ENCODE data around the gene ARMC2. TPM values are rescaled to one million over a fixed set of nuclear protein-coding genes. Genes with fewer than 3 reads are reported as not detected.

ARMC2 gene
- polyA plus RNA-seq, 2 of the 4 experiments (the other 2 are of a cell fraction), result 2.1 to 4.9 TPM

GRCh38 chr6:108820006-108820405, 28.2 kb upstream of the ARMC2 start:
- H3K4me3 ChIP-seq, result no peak overlapping the region
- H3K4me1 ChIP-seq, result no peaks in the 10 kb centered on the region
- ATAC-seq (no peak), FAIRE-seq (no peak), DNase-seq (ENCODE audit: low read depth in 1 of 2, low spot score in 1 of 2) (no peak)
- H3K9me3 ChIP-seq, result peaks cover 3% of the 10 kb centered on the region; the same call in 1 of the 3 replicates
- POLR2A ChIA-PET, result no interaction called here
- 30% methylated on average over 3 of the region's 3 CpGs for WGBS (ENCODE audit: missing lambda C conversion rate)
- H3K4me2 ChIP-seq, result no peak overlapping the region
- TF ChIP-seq ATOH8 (CRISPR knock-in tag; IDR thresholded peaks at IDR 0.05; ENCODE audit: low read depth), result no peak
- no peak for TF ChIP-seq E2F6 (IDR thresholded peaks at IDR 0.05; ENCODE audit: borderline replicate concordance, low read depth)
- no peak for TF ChIP-seq HOXA7 (CRISPR knock-in tag; IDR thresholded peaks at IDR 0.05)
- TF ChIP-seq KDM5A (IDR thresholded peaks at IDR 0.05), result no peak
- no peak for TF ChIP-seq RFX5 (IDR thresholded peaks at IDR 0.05)
- TF ChIP-seq MYC (IDR thresholded peaks at IDR 0.05; ENCODE audit: borderline replicate concordance, low read length), result no peak
- no peak for TF ChIP-seq SREBF2 (IDR thresholded peaks at IDR 0.05)
- TF ChIP-seq HOXB5 (CRISPR knock-in tag; IDR thresholded peaks at IDR 0.05), result no peak
- TF ChIP-seq NFE2L2 (conservative IDR thresholded peaks at IDR 0.05; ENCODE audit: low read length), result no peak
- TF ChIP-seq USF2 (IDR thresholded peaks at IDR 0.05), result no peak
- no peak for TF ChIP-seq HMGXB4 (CRISPR knock-in tag; IDR thresholded peaks at IDR 0.05; ENCODE audit: borderline replicate concordance)
- TF ChIP-seq HEYL (CRISPR knock-in tag; IDR thresholded peaks at IDR 0.05), result no peak
- no peak for TF ChIP-seq JUN (IDR thresholded peaks at IDR 0.05)
- no peak for TF ChIP-seq FOSL2 (IDR thresholded peaks at IDR 0.05)
- no peak for TF ChIP-seq FOSL2 (CRISPR knock-in tag; IDR thresholded peaks at IDR 0.05)
- no peak for TF ChIP-seq ZNF302 (CRISPR knock-in tag; IDR thresholded peaks at IDR 0.05)
- TF ChIP-seq ZC3H11A (IDR thresholded peaks at IDR 0.05), result no peak
- no peak overlapping the region for H3K27ac ChIP-seq
- CTCF ChIA-PET, result interaction anchor here (0.6 to 1.6 kb wide), 2 partner anchors 10 to 73 kb away, joined by 3 to 4 read pairs; no protein-coding TSS in a partner anchor

GRCh38 chr6:108822401-108822800, 25.8 kb upstream of the ARMC2 start:
- ATAC-seq (no peak), FAIRE-seq (no peak), DNase-seq (ENCODE audit: low read depth in 1 of 2, low spot score in 1 of 2) (no peak)
- Histone ChIP-seq H3K4me2 (no peak overlapping the region), H3K4me1 (no peaks in the 10 kb centered on the region), H3K27ac (no peak overlapping the region), H3K9me3 (peaks cover 3% of the 10 kb centered on the region; the same call in 1 of the 3 replicates), H3K4me3 (no peak overlapping the region)
- POLR2A ChIA-PET, result no interaction called here
- 61% methylated on average over 4 of the region's 4 CpGs for WGBS (ENCODE audit: missing lambda C conversion rate)
- CTCF ChIA-PET, result no interaction called here
- TF ChIP-seq E2F6 (IDR thresholded peaks at IDR 0.05; ENCODE audit: borderline replicate concordance, low read depth) (no peak), CBX2 (IDR thresholded peaks at IDR 0.05; ENCODE audit: borderline replicate concordance, low read depth) (no peak), FOSB (CRISPR knock-in tag; IDR thresholded peaks at IDR 0.05) (no peak), CTCF (IDR thresholded peaks at IDR 0.05) (no peak), POLR2A (IDR thresholded peaks at IDR 0.05; ENCODE audit: low read length) (no peak), MAFK (IDR thresholded peaks at IDR 0.05; ENCODE audit: partially characterized antibody) (no peak), JUNB (IDR thresholded peaks at IDR 0.05) (no peak)
